ENCODE measurements around the gene ADD1. TPM values are rescaled to one million over a fixed set of nuclear protein-coding genes. Genes with fewer than 3 reads are reported as not detected.
A peak's percentile ranks its signal among the peaks of the same experiment; 100 is the strongest.

The ADD1 gene
- total RNA-seq, 4 donors from 2014 or later: 122 to 299 (median 196) TPM

DNA sequence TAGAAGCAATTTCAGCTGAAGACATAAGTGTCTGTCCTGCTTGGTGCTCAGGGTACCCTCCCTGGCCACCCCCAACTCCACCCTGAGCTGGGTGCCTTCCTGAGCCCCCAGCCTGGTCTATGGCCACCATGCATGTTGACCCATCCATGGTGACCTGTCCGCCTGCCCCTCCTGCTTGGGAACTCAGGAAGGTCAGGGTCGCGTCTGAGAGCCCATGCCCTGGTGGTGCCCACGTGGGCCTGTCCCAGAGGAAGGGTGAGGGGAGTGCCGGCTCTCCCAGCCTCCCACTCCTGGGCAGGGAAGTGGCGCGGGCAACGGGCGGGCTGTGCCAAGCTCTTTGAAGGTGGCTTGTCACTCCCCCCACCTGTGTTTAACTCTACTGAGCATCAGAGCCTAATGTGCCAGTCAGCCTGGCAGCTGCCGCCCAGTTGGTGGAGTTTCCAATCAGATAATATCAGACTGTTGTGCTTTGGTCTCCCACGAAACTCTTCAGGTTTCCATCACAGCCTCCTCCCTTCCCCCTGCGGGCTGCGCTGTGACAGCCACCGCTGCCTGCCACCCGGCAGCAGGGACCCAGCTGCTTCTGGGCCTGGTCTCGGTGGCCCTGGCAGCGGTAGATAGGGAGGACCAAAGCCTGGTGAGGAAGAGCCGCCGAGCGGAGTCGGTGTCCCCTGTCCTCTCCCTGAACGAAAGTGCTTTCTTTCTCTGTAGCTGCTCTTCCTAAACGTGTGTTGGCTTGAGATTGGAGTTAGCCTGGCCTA, 45.9 kb upstream of the ADD1 start:
- H3K27me3 ChIP-seq: no peaks in the 10 kb centered on the region
- H3K27ac ChIP-seq: peak overlapping the region; percentile 84
- no peaks in the 10 kb centered on the region for H3K36me3 ChIP-seq
- peaks cover 94% of the 10 kb centered on the region for H3K4me1 ChIP-seq
- peak overlapping the region; percentile 40 for H3K4me3 ChIP-seq
- no peaks in the 10 kb centered on the region for H3K9me3 ChIP-seq
- 41% methylated on average over 10 of the region's 23 CpGs for WGBS
- peak; percentile 76 to 78 for DNase-seq (ENCODE audit: low spot score in 2 of 2)
- TF ChIP-seq, protein P1, sequence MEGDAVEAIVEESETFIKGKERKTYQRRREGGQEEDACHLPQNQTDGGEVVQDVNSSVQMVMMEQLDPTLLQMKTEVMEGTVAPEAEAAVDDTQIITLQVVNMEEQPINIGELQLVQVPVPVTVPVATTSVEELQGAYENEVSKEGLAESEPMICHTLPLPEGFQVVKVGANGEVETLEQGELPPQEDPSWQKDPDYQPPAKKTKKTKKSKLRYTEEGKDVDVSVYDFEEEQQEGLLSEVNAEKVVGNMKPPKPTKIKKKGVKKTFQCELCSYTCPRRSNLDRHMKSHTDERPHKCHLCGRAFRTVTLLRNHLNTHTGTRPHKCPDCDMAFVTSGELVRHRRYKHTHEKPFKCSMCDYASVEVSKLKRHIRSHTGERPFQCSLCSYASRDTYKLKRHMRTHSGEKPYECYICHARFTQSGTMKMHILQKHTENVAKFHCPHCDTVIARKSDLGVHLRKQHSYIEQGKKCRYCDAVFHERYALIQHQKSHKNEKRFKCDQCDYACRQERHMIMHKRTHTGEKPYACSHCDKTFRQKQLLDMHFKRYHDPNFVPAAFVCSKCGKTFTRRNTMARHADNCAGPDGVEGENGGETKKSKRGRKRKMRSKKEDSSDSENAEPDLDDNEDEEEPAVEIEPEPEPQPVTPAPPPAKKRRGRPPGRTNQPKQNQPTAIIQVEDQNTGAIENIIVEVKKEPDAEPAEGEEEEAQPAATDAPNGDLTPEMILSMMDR (IDR thresholded peaks at IDR 0.05): no peak
- TF ChIP-seq POLR2AphosphoS5 (IDR thresholded peaks at IDR 0.05): peak in 1 of 3 donors; percentile 34

DNA sequence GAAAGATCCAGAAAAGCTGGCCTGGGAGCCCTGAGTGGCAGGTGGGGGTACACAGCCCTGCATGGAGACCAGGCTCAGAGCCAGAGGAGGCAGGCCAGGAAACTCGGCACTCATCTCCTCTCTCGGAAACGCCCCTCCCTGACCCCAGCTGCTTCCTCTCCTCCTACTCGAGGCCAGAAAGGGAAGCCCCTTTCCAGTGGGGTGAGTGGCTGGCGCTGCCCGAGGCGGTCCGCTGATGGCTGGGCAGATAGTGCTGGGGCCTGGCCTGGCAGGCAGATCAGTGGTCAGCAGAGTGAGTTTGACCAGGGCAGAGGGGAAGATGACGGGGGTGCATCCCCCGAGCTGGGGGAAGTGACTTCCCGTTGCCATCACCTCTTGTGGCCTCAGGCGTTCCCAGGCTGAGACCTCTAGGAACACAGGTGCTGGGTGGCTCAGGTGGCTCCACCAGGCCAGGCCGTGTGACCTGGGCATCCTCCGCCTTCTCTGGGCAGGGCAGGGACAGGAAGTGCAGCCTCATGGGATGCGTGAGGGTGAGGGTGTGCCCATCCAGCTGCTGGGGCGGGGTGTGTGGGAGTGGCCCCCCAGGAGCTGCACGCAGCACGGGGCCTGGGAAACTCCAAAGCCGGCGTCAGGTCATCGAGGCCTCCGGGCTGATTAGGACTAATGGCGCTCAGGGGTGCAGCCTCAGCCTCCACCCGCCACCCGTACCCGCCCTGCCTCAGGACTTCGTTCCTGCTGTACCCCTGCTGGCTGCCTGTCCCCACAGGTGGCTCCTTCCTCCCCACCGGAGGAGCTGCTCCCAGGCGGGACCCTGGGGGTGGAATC, 45.0 kb upstream of the ADD1 start:
- Histone ChIP-seq H3K27ac (peak overlapping the region; percentile 84), H3K36me3 (no peaks in the 10 kb centered on the region), H3K4me3 (peak overlapping the region; percentile 40), H3K9me3 (no peaks in the 10 kb centered on the region), H3K4me1 (peaks cover 98% of the 10 kb centered on the region), H3K27me3 (no peaks in the 10 kb centered on the region)
- TF ChIP-seq POLR2AphosphoS5 (IDR thresholded peaks at IDR 0.05) (peak in 1 of 3 donors; percentile 33), POLR2A (IDR thresholded peaks at IDR 0.05) (no peak), EP300 (IDR thresholded peaks at IDR 0.05) (no peak)
- TF ChIP-seq, protein P1 (IDR thresholded peaks at IDR 0.05): no peak
- WGBS: 35% methylated on average over 15 of the region's 29 CpGs
- DNase-seq (ENCODE audit: low spot score in 2 of 2): peak; percentile 88 to 89

DNA sequence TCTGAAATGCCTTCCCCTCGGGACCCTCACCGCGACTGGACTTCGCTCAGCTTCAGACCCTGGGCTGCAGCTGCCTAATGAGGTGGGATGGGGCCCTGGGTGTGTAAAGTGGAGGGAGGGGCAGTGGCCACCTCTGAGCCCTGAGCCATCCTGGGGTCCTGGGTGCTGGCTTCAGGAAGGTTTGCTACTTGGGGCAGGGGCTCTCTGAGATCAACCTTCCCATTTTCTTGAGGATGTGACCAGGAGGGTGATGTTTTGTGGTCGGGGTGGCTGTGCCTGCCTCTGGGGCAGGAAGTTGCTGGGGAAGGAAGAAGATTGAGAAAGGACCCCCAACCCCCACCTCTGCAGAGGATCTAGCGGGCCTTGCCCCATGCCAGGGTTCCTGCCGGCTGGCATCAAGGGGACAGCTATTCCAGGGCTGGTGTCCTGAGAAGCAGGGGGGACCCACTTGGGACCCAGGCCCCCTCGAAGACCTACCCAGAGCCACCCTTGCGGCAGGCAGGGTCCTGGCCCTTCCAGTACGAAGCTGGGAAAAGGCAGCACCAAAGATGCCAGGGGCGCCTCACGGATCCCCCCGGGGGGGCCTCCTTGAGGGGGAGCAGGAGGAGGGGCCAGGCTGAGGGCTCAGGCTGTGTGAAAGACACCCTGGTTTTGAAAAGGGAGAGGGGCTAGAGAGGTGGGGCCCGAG, 44.3 kb upstream of the ADD1 start:
- no peaks in the 10 kb centered on the region for H3K9me3 ChIP-seq
- H3K36me3 ChIP-seq: no peaks in the 10 kb centered on the region
- WGBS: 48% methylated on average over 8 of the region's 14 CpGs
- peak overlapping the region; percentile 40 for H3K4me3 ChIP-seq
- peak overlapping the region; percentile 84 for H3K27ac ChIP-seq
- TF ChIP-seq, protein P1 (IDR thresholded peaks at IDR 0.05): no peak
- TF ChIP-seq EP300 (IDR thresholded peaks at IDR 0.05) (no peak), POLR2AphosphoS5 (IDR thresholded peaks at IDR 0.05) (no peak), POLR2A (IDR thresholded peaks at IDR 0.05) (no peak)
- no peaks in the 10 kb centered on the region for H3K27me3 ChIP-seq
- peak; percentile 69 to 75 for DNase-seq (ENCODE audit: low spot score in 2 of 2)
- peaks cover 98% of the 10 kb centered on the region for H3K4me1 ChIP-seq

DNA sequence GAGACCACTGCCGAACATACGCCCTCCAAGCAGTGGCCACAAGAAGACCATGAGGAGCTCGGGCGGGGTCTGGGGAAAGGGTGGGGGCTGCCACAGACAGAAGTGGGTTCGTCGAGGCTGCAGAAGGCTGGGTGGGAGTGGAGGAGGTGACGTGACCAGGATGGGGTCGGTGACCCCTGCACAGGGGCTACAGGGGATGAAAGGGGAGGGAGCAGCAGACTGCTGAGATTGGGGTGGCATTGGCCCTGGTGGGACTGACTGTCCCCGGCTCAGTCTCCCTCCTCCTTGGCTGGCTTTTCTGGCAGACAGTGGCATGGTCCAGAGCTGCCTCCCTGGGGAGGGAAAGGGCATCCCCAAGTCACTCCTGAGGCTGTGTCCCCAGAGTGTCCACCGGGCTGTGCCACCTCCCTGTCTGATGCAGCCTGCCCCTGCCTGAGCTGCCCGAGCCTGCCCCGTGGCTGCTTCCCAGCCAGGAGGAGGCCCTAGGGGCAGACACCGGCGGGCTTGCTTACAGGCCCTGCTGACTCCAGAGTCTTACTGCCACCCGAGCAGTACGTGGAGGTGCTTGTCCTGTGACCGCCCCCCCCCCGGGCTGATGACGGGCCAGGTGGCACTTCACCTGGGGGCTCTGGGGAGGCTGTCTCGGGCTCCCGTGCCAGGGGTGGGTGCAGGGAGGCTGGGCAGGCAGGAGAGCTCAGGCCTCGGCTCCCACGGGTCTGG, 43.5 kb upstream of the ADD1 start:
- H3K36me3 ChIP-seq: no peaks in the 10 kb centered on the region
- H3K27me3 ChIP-seq: no peaks in the 10 kb centered on the region
- H3K4me3 ChIP-seq: peak overlapping the region; percentile 40
- peaks cover 98% of the 10 kb centered on the region for H3K4me1 ChIP-seq
- H3K27ac ChIP-seq: peak overlapping the region; percentile 84
- TF ChIP-seq POLR2AphosphoS5 (IDR thresholded peaks at IDR 0.05) (no peak), POLR2A (IDR thresholded peaks at IDR 0.05) (no peak), EP300 (IDR thresholded peaks at IDR 0.05) (no peak)
- TF ChIP-seq, protein P1 (IDR thresholded peaks at IDR 0.05): no peak
- WGBS: 48% methylated on average over 12 of the region's 23 CpGs
- H3K9me3 ChIP-seq: no peaks in the 10 kb centered on the region
- DNase-seq (ENCODE audit: low spot score in 2 of 2): peak; percentile 74 to 76

Data from suprapubic skin (tissue), 4 donors.